HS-27A (cell line): ENCODE data around the gene DNAJC25.
"Not testable (repeated sequence)": the region's sequence is repeated elsewhere in the genome, so short reads cannot be mapped to it uniquely, and the experiment has no call there.

ENCODE experiments used
- DNase-seq: peaks from one replicate; pipeline ENCODE4 v3.0.0-alpha.2; 2012; ENCODE audit warnings: low read depth, missing footprints

DNAJC25 gene

GRCh38 chr9:111668026-111668573 is 37.0 kb downstream of the DNAJC25 start:
- DNase-seq: no peak

- not testable (repeated sequence) for DNase-seq
Measured at GRCh38 chr9:111668601-111669000, 37.5 kb downstream of the DNAJC25 start.

- DNase-seq: no peak
Measured at GRCh38 chr9:111674319-111674718, 43.2 kb downstream of the DNAJC25 start.

- no peak for DNase-seq
Measured at GRCh38 chr9:111676116-111676515, 45.0 kb downstream of the DNAJC25 start.

GRCh38 chr9:111678293-111678692 is 47.2 kb downstream of the DNAJC25 start:
- DNase-seq: no peak

- DNase-seq: no peak
Measured at GRCh38 chr9:111679199-111679598, 48.1 kb downstream of the DNAJC25 start.

GRCh38 chr9:111683392-111683791 is 52.3 kb downstream of the DNAJC25 start:
- no peak for DNase-seq

- DNase-seq: peak; percentile 4
Measured at GRCh38 chr9:111691672-111692329, 60.7 kb downstream of the DNAJC25 start.

- no peak for DNase-seq
Measured at GRCh38 chr9:111696796-111697195, 65.7 kb downstream of the DNAJC25 start.

GRCh38 chr9:111700776-111701175 is 69.6 kb downstream of the DNAJC25 start:
- no peak for DNase-seq
